Fibroblast of peridontal ligament (primary cell): ENCODE data around the gene CACNA1I.

Source experiments
- DNase-seq: peaks from one replicate; pipeline ENCODE4 v3.0.0-alpha.2; 2010; ENCODE audit errors: extremely low read depth

The CACNA1I gene

DNA sequence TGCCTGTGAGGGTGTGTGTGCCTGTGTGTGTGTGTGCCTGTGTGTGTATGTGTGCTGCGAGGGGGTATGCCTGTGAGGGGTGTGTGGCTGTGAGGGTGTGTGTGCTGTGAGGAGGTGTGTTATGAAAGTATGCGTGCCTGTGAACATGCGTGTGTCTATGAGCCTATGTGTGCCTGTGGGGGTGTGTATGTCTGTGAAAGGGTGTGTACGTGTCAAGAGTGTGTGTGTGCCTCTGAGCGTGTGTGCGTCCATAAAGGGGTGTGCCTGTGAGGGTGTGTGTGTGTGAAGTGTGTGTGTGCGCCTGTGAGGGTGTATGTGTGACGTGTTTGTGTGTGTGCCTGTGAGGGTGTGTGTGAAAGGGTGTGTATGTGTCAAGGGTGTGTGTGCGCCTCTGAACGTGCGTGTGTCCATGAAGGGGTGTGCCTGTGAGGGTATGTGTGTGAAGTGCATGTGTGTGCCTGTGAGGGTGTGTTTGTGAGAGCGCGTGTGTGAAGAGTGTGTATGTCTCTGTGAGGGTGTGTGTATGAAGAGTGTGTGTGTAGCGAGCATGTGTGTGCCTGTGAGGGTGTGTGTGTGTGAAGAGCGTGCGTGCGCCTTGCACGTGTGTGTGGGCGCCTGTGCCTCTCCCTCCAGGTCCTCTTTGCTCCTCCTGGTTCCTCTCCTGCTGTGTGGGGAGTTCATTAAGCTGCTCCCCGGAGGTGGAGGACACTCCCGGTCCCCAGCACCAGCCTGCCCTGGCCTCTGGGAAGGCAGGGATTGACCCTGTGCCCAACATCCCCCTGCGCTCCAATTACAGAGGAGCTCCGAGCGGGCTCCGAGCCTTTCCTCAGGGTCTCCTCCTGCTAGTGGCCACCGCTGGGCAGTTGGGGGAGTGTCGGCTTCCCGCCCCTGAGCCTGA lies 53.3 kb downstream of the CACNA1I start:
- DNase-seq = no peak

DNA sequence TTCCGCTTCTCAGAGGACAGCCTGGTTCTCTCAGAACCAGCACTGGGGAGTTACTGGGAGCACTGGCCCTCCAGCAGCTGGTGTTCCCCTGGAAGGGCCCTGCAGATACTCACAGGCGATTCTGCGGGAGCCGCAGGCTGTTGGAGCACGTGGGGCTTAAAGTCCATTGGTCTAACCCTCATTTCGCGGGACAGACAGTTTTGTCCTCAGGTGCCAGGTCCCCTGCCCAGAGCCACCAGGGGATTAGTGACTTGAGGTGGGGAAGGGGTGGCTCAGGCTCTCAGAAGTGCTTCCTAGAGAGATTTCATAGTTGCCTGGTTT lies 53.9 kb downstream of the CACNA1I start:
- DNase-seq = no peak

GRCh38 chr22:39625569-39626537 lies 55.3 kb downstream of the CACNA1I start:
- no peak for DNase-seq

GRCh38 chr22:39627208-39627607 lies 56.7 kb downstream of the CACNA1I start:
- no peak for DNase-seq

- DNase-seq = no peak
Measured at GRCh38 chr22:39627865-39628562, 57.5 kb downstream of the CACNA1I start.

DNA sequence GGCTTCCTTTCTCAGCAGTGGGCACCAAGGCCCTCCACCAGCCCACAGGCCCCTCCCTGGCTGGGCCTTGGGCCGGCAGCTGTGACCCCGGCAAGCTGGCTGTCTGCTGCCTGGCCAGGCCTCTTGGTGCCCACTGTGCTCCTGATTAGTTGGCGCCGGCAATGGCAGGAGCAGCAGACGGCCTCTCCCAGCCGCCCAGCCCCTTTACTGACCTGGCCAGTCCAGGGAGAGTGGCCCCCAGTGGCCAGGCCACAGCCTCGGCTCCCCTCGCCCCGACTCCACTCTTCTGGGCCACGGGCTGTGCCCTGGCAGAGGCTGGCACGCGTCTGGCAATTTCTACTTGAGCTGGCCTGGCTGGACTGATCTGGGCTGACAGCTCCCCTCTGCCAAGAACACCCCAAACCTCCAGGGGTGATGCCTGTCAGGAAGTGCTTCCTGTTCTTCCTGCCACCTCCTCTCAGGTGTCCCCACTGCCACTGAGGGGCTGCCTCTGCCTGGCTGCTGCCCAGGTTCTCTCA lies 58.1 kb downstream of the CACNA1I start:
- DNase-seq = no peak

GRCh38 chr22:39629851-39630250 lies 59.3 kb downstream of the CACNA1I start:
- DNase-seq = no peak

GRCh38 chr22:39630721-39631120 lies 60.2 kb downstream of the CACNA1I start:
- DNase-seq = no peak

GRCh38 chr22:39631381-39632286 lies 61.1 kb downstream of the CACNA1I start:
- DNase-seq = no peak

- peak; percentile 50 for DNase-seq
Measured at GRCh38 chr22:39634530-39635405, 64.2 kb downstream of the CACNA1I start.

DNA sequence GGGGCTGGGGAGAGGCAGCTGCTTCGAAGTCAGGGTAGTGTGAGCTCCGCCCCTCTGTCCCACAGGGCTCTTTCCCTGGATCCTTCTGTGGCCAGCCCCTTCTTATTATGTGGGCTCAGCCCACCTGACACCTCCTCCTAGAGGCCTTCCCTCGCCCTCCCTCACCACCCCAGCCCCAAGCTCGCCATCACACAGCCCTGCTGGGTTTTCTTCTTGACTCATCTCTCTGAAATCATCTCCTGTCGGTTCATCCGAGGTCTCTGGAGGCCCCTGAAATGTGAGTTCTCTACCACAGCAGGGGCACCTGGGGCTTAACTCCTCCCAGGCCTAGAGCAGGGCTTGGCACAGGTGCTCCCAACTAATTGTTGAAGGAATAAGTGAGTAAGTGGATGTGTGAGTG lies 65.2 kb downstream of the CACNA1I start:
- DNase-seq = no peak

- DNase-seq = peak; percentile 1
Measured at GRCh38 chr22:39638958-39639357, 68.4 kb downstream of the CACNA1I start.

DNA sequence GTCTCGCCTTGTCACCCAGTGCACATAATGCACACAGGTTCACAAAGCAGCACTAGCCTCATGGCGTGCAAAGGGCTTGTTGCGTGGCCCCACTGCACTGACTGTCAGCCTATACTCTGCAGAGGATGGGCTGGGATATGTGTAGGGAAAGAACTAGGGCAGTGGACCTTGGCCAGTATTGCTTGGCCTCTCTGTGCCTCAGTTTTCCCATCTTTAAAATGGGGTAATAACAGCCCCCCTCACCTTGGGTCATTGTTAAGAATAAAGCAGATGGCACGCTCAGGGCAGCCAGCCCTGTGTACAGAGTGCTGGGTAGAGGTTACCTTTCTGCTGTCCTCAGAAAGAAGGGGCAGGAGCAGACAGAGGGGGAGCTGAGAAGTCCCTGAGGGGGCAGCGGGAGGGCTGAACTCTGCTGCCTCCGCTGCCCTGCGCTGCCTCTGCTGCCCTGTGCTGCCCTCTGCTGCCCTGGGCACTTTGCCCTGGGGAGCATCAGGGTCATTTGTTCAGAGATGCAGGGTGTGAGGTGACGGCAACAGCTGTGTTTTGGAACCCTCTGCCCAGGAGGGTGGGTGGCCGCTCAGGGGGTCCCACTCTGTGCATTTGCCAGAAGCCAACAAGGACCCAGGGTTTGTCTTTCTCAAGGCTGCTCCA lies 71.2 kb downstream of the CACNA1I start:
- no peak for DNase-seq

GRCh38 chr22:39643311-39644083 lies 72.9 kb downstream of the CACNA1I start:
- no peak for DNase-seq

DNA sequence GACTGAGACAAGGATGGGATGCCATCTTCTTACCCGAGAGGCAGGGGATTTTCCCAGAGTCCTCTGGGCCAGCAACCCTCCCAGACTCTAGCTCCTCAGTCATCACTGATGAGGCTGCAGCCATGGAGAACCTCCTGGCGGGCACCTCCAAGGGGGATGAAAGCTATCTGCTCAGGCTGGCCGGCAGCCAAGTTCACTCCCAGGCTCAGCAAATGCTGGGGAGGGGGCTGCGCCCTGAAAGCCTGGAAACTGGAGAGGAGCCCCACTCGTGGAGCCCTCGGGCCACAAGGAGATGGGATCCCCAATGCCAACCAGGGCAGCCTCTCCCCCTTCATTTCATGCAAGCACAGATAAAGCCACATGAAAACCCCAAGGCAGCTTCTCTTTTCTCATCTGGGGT lies 75.0 kb downstream of the CACNA1I start:
- no peak for DNase-seq

DNA sequence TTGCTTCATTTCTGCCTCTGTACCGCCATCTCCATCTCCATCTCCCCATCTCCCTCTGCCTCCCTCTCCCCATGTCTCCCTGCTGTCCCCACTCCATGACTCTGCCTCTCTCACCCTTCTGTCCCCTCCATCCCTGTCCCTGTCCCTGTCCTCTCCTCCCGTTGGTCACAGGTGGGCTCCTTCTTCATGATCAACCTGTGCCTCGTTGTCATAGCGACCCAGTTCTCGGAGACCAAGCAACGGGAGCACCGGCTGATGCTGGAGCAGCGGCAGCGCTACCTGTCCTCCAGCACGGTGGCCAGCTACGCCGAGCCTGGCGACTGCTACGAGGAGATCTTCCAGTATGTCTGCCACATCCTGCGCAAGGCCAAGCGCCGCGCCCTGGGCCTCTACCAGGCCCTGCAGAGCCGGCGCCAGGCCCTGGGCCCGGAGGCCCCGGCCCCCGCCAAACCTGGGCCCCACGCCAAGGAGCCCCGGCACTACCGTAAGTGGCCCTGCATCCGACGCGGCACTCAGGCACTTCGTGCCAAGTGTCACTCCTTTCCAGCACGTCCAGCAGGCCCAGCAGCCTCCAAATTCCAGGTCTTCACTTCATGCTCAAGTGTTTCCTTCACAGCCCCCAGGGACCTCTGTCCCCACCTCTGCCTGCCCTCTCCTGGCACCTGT lies 76.0 kb downstream of the CACNA1I start:
- no peak for DNase-seq

DNA sequence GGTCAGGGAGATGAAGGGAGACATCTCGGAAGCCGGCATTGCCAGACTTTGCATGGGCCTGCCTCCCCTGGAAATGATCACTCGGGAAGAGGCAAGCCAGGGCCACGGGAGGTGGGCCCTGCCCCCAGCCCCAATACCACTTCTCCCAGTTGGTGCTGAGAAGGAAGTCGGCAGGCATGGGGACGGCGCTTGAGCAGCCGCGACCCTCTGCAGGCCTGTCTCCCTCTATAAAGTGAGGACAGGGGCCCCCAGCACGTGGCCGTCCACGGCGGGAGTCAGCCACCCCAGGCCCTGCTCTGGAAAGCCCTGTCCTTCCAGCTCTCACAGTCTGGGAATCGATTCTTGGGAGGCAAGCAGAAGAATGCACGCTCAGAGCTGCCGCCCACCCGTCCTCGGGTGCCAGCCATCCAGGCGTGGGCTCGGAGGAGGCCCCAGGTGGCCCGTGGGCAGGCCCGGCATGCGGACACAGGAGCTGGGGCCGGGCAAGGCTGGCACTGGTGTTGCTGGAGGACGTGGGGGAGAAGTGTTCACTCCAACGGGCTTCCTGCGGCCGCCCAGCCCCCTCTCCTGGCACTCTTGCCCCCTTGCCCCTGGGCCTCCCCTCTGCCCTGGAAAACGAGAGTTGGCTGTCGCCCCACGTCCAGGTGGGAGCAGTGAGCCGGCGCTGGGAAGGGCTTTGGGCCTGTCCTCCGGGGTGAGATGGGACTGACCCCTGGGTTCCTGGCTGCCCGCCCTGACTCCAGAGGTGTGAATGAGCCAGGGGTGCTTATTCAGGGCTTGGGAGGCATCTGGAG lies 77.5 kb downstream of the CACNA1I start:
- no peak for DNase-seq
